Right cardiac atrium (tissue), 5 donors: ENCODE results near the gene CPB2. TPM values are rescaled to one million over a fixed set of nuclear protein-coding genes. Genes with fewer than 3 reads are reported as not detected.

Source experiments
- ATAC-seq, 2 donors: fragments of 200-7000 bp; cut with Tn5 transposase; one replicate each; pipeline versions ENCODE4 v1.8.0 to v1.9.1; 2020; ENCODE audit warnings: moderate library complexity in 2 of 2, mild to moderate bottlenecking in 1 of 2
- DNase-seq, 3 donors: peaks; one replicate each; pipeline ENCODE4 v3.0.0-alpha.2; 2020
- H3K27ac ChIP-seq: one replicate; pipeline ENCODE4 v1.5.1; 2013; ENCODE audit warnings: mild to moderate bottlenecking, low read length, control low read depth, moderate library complexity
- H3K27me3 ChIP-seq: one replicate; pipeline ENCODE4 v1.6.1; 2013; ENCODE audit not compliant: control insufficient read depth, insufficient read depth
- H3K4me1 ChIP-seq: one replicate; pipeline ENCODE4 v1.6.1; 2013; ENCODE audit warnings: low read length; ENCODE audit not compliant: control insufficient read depth, insufficient read depth
- H3K4me3 ChIP-seq: one replicate; pipeline ENCODE4 v1.5.1; 2013; ENCODE audit warnings: low read length, control low read depth
- H3K9me3 ChIP-seq: one replicate; pipeline ENCODE4 v1.6.1; 2013; ENCODE audit warnings: low read length; ENCODE audit not compliant: control insufficient read depth
- WGBS: extraction: QIAGEN DNeasy Blood & Tissue Kit; methylation state at CpG from one replicate; pipeline ENCODE4 v1.1.7; 2013; 5-methylcytosine and 5-hydroxymethylcytosine counted together
- intact Hi-C, 4 donors: fragments of 100-400 bp; cut with DNase I; formaldehyde crosslinking; loops; one replicate each; pipeline versions ENCODE4 v1.11.0 to v1.14.0; 2022 to 2023
- polyA plus RNA-seq: library from polyadenylated mRNA; stranded (reverse); fragments of 200-250 nt; gene quantifications from one replicate; pipeline ENCODE4 v1.2.3, GENCODE V29; 2013
- total RNA-seq, 4 donors: library from RNA; stranded (reverse); fragmentation: NEBNext Ultra II Directional; extraction: Animal tissue kit (Norgen Biotek cat#: 25700); gene quantifications; one replicate each; pipeline ENCODE4 v1.2.1, GENCODE V29; 2021
- donor health status: healthy with polysubstance abuse.
- donor health status: DM: no; HTN: yes; CAD: no.
- donor health status: DM: no; HTN: no; CAD: no.
- donor health status: DM: no; HTN: yes; CAD: no; lungs with severe emphysema.
- donor health status: DM: yes; HTN: yes; CAD: no.

The CPB2 gene
- total and polyA plus RNA-seq, 5 donors = not detected

DNA sequence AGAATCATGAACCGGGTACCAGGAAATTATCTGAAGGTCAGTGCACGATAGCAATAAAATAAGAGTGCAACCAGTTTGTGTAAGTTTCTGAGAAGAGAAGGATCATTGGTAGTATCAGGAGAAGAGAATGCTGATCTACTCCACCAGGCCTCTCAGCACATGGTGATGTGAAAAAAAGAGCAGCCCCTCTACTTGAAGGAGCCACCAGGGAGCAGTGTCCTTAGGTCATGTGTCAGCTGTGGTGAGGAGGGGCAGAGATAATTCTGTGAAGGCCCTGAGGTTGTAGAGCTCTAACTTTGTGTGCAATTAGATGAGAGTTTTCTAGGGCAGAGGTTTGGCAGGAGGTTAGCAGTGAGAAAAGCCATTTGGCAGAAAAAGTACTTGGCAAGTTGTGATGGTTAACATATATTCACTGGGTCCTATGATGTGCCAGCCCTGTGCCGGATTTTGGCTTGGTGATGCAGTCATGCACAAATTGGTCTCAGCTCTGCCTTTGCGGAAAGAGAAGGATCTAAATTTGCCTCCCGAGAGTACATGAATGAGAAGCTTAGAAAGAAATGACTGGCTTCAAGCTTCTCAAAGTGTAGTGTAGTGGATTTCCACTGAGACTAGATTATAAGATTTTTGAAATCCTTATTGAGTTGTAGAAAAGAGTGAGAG, 33.1 kb downstream of the CPB2 start:
- no peak for DNase-seq
- intact Hi-C loops = no loop called here
- Histone ChIP-seq H3K27me3 (no peaks in the 10 kb centered on the region), H3K9me3 (no peaks in the 10 kb centered on the region), H3K4me3 (no peak overlapping the region), H3K27ac (no peak overlapping the region), H3K4me1 (no peaks in the 10 kb centered on the region)
- ATAC-seq = no peak
- WGBS = 95% methylated on average over 5 of the region's 5 CpGs

DNA sequence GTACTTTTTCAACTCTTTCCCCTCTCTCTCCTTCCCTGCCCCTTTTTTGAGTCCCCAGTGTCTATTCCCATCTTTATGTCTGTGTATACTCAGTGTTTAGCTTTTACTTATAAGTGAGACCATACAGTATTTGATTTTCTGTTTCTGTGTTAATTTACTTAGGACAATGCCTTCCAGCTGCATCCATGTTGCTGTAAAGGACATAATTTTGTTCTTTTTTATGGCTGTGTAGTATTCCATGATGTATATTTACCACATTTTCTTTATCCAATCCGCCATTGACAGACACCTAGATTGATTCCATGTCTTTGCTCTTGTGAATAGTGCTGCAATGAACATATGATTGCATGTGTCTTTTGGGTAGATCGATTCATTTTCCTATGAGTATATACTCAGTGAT, 41.5 kb downstream of the CPB2 start:
- no peak overlapping the region for H3K27ac ChIP-seq

DNA sequence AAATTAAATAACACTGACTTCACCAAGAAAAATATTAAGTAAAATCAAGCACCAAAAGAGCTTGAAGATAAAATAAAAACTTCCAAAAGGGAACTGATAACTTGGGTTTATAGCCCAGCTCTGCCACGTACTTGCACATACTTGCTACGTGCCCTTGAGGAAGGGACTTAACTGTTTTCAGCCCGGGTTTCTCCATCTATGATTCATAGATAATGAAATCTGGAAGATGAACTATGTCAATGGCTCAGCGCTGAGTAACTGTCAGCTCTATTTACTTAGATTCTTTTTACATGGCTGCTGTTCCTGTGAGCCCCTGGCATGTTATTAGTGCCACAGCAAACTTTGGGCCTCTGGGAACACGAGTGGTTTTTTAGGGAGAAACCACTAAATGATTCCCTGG, 42.6 kb downstream of the CPB2 start:
- 66% methylated on average over 5 of the region's 5 CpGs for WGBS
- intact Hi-C loops = no loop called here
- no peaks in the 10 kb centered on the region for H3K4me1 ChIP-seq
- no peaks in the 10 kb centered on the region for H3K9me3 ChIP-seq
- H3K4me3 ChIP-seq = no peak overlapping the region
- H3K27ac ChIP-seq = no peak overlapping the region
- no peak for DNase-seq
- no peaks in the 10 kb centered on the region for H3K27me3 ChIP-seq
- no peak for ATAC-seq

More for the DNA sequence above, 41.5 kb downstream of the CPB2 start:
- intact Hi-C loops = no loop called here
- WGBS = 95% methylated on average over 2 of the region's 2 CpGs
- H3K27me3 ChIP-seq = no peaks in the 10 kb centered on the region
- ATAC-seq (no peak), DNase-seq (no peak)
- H3K9me3 ChIP-seq = no peaks in the 10 kb centered on the region
- no peaks in the 10 kb centered on the region for H3K4me1 ChIP-seq
- H3K4me3 ChIP-seq = no peak overlapping the region

DNA sequence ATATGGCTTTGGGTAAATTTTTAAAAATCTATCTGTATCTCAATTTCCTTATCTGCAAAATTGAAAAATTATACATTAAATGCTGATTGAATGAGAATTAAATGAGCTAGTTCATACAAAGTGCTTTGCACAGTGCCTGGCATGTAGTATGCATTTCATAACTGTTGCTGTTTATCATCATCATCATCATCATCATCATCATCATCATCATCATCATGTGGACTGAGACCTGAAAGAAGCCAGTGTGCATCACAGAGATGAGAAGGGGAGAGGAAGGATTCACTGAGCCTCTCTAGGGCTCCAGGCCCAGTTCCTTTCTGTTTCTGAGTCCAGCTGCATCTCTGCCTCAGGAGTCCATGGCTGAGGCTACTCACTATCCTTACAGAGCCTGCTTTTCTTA, 45.4 kb downstream of the CPB2 start:
- H3K4me3 ChIP-seq = no peak overlapping the region
- no peak overlapping the region for H3K27ac ChIP-seq
- H3K27me3 ChIP-seq = no peaks in the 10 kb centered on the region
- DNase-seq = no peak
- no peaks in the 10 kb centered on the region for H3K4me1 ChIP-seq
- intact Hi-C loops = no loop called here
- H3K9me3 ChIP-seq = no peaks in the 10 kb centered on the region
- no peak for ATAC-seq

DNA sequence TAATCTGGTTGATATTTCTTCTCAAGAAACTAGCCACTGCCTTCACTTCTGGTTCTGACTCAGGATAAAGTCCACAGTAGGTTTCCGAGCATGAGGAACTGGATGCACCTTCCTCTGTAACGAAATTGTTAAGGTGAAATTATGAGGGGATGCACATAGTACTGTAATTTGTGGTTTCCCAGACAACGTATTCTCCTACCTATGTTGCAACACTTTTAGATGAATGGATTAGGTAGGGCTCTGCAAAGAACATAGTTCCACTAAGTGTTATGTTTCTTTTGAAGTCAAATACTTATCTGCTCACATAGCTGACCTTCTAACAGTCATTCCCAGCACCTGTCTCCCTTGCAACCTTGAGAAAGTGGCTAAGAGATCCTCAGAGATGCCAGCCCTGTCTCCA, 46.6 kb downstream of the CPB2 start:
- H3K9me3 ChIP-seq = no peaks in the 10 kb centered on the region
- H3K27me3 ChIP-seq = no peaks in the 10 kb centered on the region
- no peak for ATAC-seq
- DNase-seq = no peak
- WGBS = 84% methylated on average over 3 of the region's 3 CpGs
- no peak overlapping the region for H3K4me3 ChIP-seq
- H3K4me1 ChIP-seq = no peaks in the 10 kb centered on the region
- no peak overlapping the region for H3K27ac ChIP-seq
- intact Hi-C loops = no loop called here

DNA sequence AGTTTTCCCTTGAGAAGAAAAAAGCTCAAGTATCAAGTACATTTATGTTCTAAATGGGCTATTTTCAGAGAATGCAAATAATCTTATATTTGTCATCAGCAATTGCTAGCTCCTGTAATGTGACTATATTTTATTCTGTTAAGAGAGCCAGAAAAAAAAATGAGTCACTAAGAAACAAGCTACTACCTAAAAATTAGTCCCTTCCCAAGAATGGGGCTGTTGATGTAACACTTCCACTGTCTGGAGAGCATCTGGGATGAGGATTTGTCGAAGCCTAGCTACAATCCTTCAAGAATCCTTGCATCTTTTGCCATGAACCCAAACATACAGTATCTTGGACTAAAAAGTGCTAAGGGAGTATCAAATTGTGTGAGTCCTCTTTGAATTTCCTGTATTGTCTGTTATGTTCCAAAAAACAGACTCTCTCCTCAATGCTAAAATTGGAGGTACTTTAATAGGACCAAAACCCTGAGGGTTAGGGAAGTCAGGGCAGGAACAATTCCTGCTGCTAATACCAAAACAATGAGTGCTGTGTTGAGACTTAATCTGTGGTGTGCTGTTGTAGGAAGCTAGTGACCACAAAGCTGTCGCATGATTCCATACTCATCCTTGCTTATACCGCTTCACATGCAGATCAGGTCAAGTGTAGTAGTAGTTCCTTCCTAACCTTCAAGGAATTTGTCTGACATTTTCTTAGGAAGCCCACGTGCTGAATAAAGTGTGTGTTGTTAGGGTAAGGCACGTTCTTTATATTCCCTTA, 47.4 kb downstream of the CPB2 start:
- no peaks in the 10 kb centered on the region for H3K27me3 ChIP-seq
- H3K9me3 ChIP-seq = no peaks in the 10 kb centered on the region
- intact Hi-C loops = no loop called here
- DNase-seq (no peak), ATAC-seq (no peak)
- no peak overlapping the region for H3K4me3 ChIP-seq
- 64% methylated on average over 5 of the region's 5 CpGs for WGBS
- no peaks in the 10 kb centered on the region for H3K4me1 ChIP-seq
- H3K27ac ChIP-seq = no peak overlapping the region

DNA sequence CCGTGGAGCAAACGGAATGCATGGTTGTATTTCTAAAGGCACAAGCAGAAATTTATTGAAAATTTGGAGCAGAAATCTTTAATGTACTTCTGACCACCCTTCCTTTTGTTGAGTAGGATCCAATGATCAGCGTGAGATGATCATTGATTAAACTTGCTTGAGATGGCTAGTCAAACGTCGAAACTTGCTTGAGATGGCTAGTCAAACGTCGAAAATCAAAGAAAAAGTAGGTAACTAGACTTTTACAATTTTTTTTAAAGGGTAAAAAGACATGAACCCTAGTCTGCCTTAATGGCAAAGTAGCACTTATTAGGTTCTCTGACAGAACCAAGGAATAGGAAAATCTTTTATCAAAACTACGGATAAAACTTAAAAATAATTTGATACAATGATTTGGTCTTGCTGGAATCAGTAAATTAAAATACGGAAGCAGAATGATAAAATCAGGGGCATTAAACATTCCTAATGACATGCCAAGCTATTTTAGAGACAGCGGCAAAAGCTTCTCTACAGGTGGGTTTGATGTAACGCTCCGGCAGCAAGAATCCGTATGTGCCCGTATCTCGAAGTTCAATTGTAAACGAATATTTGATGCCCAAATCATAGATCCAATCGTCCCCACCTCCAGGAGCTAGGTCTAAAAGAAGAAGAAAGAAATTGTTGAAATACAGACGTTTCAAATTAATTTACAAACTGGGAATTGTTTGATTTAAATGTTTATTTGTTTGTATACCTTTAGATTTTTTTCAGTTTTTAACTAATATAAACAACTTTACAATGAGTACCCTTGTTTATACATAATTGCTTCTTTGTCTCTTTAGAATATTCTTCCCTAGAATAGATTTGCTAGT, 51.4 kb downstream of the CPB2 start:
- Histone ChIP-seq H3K4me1 (no peaks in the 10 kb centered on the region), H3K4me3 (peak overlapping the region; percentile 69), H3K27me3 (no peaks in the 10 kb centered on the region), H3K27ac (no peak overlapping the region), H3K9me3 (no peaks in the 10 kb centered on the region)
- ATAC-seq (no peak), DNase-seq (no peak)
- intact Hi-C loops = no loop called here
- 21% methylated on average over 18 of the region's 18 CpGs for WGBS

DNA sequence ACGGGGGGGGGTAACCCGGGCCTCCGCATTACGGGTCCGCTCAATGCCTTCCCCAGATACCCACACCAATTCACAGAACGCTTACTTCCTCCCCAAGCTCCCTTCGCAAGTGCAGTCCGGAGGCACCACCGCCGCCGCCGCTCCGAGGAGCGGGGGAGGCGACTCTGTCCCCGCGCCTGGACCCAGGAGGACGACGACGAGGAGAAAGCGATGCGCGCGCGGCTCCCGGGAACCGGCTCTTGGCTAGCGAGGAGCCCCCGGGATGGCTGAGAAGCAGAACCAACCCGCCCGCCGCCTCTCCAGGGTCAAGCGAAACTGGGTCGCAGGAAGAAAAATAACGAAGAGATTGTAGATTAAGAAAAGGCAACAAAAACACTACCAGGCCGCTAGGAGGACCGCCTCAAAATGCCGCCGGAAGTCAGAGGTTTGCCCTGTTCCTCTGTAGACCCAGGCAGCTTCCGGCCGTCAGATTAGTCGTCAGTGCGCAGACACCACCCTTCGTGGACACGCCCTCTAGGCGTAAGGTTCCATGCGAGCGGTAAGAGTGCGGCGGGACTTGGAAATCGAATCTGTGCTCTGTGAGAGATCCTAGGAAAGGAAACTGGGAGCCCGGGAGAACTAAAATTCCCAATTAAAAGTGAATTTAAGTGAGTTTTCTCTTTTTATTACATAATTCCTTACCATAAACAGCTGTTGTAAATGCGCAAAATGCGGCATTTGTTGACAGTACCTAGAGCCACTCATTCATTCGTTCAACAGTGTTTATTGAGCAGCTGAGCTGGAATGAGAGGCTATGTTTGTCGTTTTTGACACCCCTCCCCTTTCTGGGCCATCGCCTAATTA, 52.3 kb downstream of the CPB2 start, which contains the start of gene ZC3H13:
Gene ZC3H13, minus strand, starts transcription at position 428 of the 843 bp plus-strand sequence. CDS start 7,239 bp downstream, outside the sequence.
- ATAC-seq = peak; percentile 100
- peak; percentile 94 to 97 (median 95) for DNase-seq
- under 1% methylated on average over 57 of the region's 57 CpGs for WGBS
- intact Hi-C loops = no loop called here
- Histone ChIP-seq H3K27ac (peak within 1 kb of the TSS; percentile 59), H3K4me3 (peak within 1 kb of the TSS; percentile 69), H3K27me3 (no peaks in the 10 kb centered on the region), H3K9me3 (no peaks in the 10 kb centered on the region), H3K4me1 (no peaks in the 10 kb centered on the region)

DNA sequence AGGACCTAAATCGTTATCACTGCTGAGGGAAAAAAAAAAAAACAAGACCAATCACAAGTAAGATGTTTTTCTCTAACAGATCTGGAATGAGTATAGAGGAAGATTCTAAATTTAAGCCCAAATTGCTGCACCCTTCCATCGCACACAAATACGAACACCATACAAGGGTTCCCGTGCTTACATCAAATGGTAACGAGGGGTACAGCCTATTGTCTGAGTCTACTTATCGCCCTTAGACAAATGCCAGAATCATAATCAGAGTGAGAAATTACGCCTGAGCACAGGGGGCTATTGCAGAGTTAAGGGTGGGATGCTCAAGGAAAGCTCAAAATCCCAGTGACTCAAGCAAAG, 52.9 kb downstream of the CPB2 start:
- Histone ChIP-seq H3K27me3 (no peaks in the 10 kb centered on the region), H3K4me1 (no peaks in the 10 kb centered on the region), H3K4me3 (peak overlapping the region; percentile 69), H3K9me3 (no peaks in the 10 kb centered on the region), H3K27ac (peak overlapping the region; percentile 59)
- intact Hi-C loops = no loop called here
- no peak for DNase-seq
- ATAC-seq = peak; percentile 8 to 31
- WGBS = under 1% methylated on average over 7 of the region's 7 CpGs

DNA sequence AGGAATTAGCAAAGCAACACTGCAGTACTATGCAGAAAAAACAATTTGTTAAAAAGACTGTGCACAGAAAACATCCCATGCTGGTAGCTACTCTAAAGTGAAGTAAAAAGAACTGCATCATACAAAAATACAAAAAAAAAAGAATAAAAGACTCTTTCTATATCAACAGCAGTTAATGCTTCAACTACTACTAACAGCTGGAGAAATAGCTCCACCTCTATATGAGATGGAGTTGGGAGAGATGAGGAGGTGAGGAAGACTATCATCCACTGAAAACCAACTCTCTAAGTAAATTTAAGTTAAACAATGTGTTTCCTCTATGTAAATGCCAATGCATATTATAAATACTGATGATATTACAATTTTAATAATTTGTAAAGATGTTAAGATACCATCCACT, 54.1 kb downstream of the CPB2 start:
- Histone ChIP-seq H3K27ac (no peak overlapping the region), H3K4me1 (no peaks in the 10 kb centered on the region), H3K4me3 (no peak overlapping the region), H3K9me3 (no peaks in the 10 kb centered on the region), H3K27me3 (no peaks in the 10 kb centered on the region)
- ATAC-seq (no peak), DNase-seq (no peak)
- intact Hi-C loops = no loop called here
